ENCODE measurements around the gene RPP30. TPM values are rescaled to one million over a fixed set of nuclear protein-coding genes. Genes with fewer than 3 reads are reported as not detected.
"Not testable (repeated sequence)": the region's sequence is repeated elsewhere in the genome, so short reads cannot be mapped to it uniquely, and the experiment has no call there.

Gene RPP30
- polyA plus RNA-seq, 3 donors: 24.9 to 42.9 (median 40.3) TPM

DNA sequence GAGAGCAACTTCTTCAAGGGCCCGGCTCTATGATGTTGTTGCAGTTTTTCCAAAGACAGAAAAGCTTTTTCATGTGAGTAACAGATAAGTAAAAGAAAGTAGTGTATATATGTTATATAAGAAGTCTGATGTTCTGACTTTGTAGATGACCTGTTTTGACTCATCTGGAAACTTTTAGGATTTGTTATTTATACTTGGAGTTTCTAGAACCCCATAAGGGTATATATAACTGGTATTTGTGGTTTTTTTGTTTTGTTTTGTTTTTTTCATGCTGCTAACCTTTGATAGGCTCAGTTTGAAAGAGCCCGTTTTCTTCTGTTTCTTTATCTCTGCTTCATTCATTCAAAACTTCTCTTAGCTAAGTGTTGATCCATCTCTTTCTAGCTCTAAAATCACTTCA, 7.3 kb downstream of the RPP30 start:
- 100% methylated on average over 1 of the region's 2 CpGs for WGBS (ENCODE audit: insufficient coverage)
- Mint-ChIP-seq H3K27me3 (ENCODE audit: low read depth in 3 of 3) (peaks cover 0 to 1% (median 0%) of the 10 kb centered on the region in 3 donors), H3K9me3 (no peaks in the 10 kb centered on the region), H3K36me3 (peaks cover 50 to 70% of the 10 kb centered on the region in 2 donors), H3K4me1 (peaks cover 3% of the 10 kb centered on the region), H3K27ac (no peak overlapping the region), H3K4me3 (no peak overlapping the region)
- Histone ChIP-seq H3K27ac (ENCODE audit: low read depth in 1 of 2, low read length in 2 of 2) (no peak overlapping the region), H3K4me2 (replicated peaks; ENCODE audit: extremely low read depth, low read length, poor library complexity, severe bottlenecking) (no peak overlapping the region), H2AFZ (ENCODE audit: insufficient read depth, low read depth, low read length, poor library complexity, severe bottlenecking) (no peak overlapping the region), H3K9me3 (replicated peaks in 1 of 2; ENCODE audit: control insufficient read depth in 1 of 2, insufficient read depth in 1 of 2, low read length in 2 of 2) (no peaks in the 10 kb centered on the region), H4K20me1 (ENCODE audit: insufficient read depth, low read length) (no peaks in the 10 kb centered on the region), H3K9ac (ENCODE audit: insufficient read depth, low read length, poor library complexity, severe bottlenecking) (no peak overlapping the region), H3K36me3 (replicated peaks in 1 of 2; ENCODE audit: control insufficient read depth in 1 of 2, insufficient read depth in 2 of 2, low read length in 2 of 2) (peaks cover 45 to 81% of the 10 kb centered on the region in 2 donors), H3K79me2 (ENCODE audit: insufficient read depth, low read length) (peaks cover 10% of the 10 kb centered on the region), H3K27me3 (ENCODE audit: control insufficient read depth in 2 of 2, insufficient read depth in 2 of 2, low read length in 2 of 2) (no peaks in the 10 kb centered on the region), H3K4me3 (replicated peaks in 1 of 3; ENCODE audit: low read depth in 2 of 3, low read length in 3 of 3) (no peak overlapping the region), H3K4me1 (ENCODE audit: control insufficient read depth in 1 of 2, insufficient read depth in 2 of 2, low read length in 2 of 2) (peaks cover 0 to under 1% of the 10 kb centered on the region in 2 donors)
- intact Hi-C loops (cut with micrococcal nuclease): no loop called here
- no peak for DNase-seq
- TF ChIP-seq, protein P1, sequence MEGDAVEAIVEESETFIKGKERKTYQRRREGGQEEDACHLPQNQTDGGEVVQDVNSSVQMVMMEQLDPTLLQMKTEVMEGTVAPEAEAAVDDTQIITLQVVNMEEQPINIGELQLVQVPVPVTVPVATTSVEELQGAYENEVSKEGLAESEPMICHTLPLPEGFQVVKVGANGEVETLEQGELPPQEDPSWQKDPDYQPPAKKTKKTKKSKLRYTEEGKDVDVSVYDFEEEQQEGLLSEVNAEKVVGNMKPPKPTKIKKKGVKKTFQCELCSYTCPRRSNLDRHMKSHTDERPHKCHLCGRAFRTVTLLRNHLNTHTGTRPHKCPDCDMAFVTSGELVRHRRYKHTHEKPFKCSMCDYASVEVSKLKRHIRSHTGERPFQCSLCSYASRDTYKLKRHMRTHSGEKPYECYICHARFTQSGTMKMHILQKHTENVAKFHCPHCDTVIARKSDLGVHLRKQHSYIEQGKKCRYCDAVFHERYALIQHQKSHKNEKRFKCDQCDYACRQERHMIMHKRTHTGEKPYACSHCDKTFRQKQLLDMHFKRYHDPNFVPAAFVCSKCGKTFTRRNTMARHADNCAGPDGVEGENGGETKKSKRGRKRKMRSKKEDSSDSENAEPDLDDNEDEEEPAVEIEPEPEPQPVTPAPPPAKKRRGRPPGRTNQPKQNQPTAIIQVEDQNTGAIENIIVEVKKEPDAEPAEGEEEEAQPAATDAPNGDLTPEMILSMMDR (IDR thresholded peaks at IDR 0.05): no peak

DNA sequence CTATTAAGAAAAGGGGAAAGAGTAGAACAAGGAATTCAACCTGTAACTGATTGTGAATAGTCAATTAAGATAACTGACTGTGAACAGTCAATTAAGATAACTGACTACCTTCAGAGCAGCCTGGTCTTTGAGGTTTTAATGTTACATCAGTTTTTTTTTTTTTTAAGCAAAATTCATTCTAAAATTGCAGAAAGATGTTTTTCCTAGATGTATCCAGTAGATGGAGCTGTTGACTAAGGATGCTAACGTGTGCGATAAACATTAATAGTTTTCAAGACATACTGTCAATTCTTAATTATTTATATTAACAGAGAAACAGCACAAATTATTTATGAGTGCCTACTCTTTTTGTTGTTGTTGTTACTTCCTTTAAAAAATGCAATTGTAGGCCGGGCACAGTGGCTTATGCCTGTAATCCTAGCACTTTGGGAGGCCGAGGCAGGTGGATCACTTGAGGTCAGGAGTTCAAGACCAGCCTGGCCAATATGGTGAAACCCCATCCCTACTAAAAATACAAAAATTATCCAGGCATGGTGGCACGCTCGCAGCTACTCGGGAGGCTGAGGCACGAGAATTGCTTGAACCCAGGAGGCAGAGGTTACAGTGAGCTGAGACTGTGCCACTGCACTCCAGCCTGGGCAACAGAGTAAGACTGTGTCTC, 8.4 kb downstream of the RPP30 start:
- peak in 2 of 3 donors; percentile 18 to 42 for DNase-seq
- H3K27ac Mint-ChIP-seq; H3K9ac ChIP-seq (ENCODE audit: insufficient read depth, low read length, poor library complexity, severe bottlenecking); H4K20me1 ChIP-seq (ENCODE audit: insufficient read depth, low read length); H3K4me3 Mint-ChIP-seq; H3K79me2 ChIP-seq (ENCODE audit: insufficient read depth, low read length); intact Hi-C loops (cut with micrococcal nuclease); H2AFZ ChIP-seq (ENCODE audit: insufficient read depth, low read depth, low read length, poor library complexity, severe bottlenecking); H3K27me3 ChIP-seq (ENCODE audit: control insufficient read depth in 2 of 2, insufficient read depth in 2 of 2, low read length in 2 of 2); H3K4me3 ChIP-seq (replicated peaks in 1 of 3; ENCODE audit: low read depth in 2 of 3, low read length in 3 of 3); H3K4me1 ChIP-seq (ENCODE audit: control insufficient read depth in 1 of 2, insufficient read depth in 2 of 2, low read length in 2 of 2); H3K4me1 Mint-ChIP-seq; H3K27me3 Mint-ChIP-seq (ENCODE audit: low read depth in 3 of 3); H3K27ac ChIP-seq (ENCODE audit: low read depth in 1 of 2, low read length in 2 of 2); H3K9me3 Mint-ChIP-seq; H3K9me3 ChIP-seq (replicated peaks in 1 of 2; ENCODE audit: control insufficient read depth in 1 of 2, insufficient read depth in 1 of 2, low read length in 2 of 2); H3K4me2 ChIP-seq (replicated peaks; ENCODE audit: extremely low read depth, low read length, poor library complexity, severe bottlenecking): not testable (repeated sequence)
- WGBS (ENCODE audit: insufficient coverage): 96% methylated on average over 4 of the region's 8 CpGs
- peaks cover 47 to 92% of the 10 kb centered on the region in 2 donors for H3K36me3 ChIP-seq (replicated peaks in 1 of 2; ENCODE audit: control insufficient read depth in 1 of 2, insufficient read depth in 2 of 2, low read length in 2 of 2)
- H3K36me3 Mint-ChIP-seq: peaks cover 51 to 80% of the 10 kb centered on the region in 2 donors
- TF ChIP-seq, protein P1 (IDR thresholded peaks at IDR 0.05): peak; percentile 80

Data from CD14-positive monocyte (primary cell).